Stimulated activated CD8-positive, alpha-beta memory T cell treated with anti-CD3 and anti-CD28 coated beads, Interleukin-15, amount 100 ng/mL, for 4 hours (primary cell): ENCODE data around the gene SEMA3C.

Source experiments
- DNase-seq, 2 donors: peaks; one replicate each; pipeline ENCODE4 v3.0.0-alpha.2; 2020; ENCODE audit warnings: low read depth in 2 of 2

SEMA3C gene

GRCh38 chr7:80851896-80852476 lies 66.9 kb downstream of the SEMA3C start:
- no peak for DNase-seq

DNA sequence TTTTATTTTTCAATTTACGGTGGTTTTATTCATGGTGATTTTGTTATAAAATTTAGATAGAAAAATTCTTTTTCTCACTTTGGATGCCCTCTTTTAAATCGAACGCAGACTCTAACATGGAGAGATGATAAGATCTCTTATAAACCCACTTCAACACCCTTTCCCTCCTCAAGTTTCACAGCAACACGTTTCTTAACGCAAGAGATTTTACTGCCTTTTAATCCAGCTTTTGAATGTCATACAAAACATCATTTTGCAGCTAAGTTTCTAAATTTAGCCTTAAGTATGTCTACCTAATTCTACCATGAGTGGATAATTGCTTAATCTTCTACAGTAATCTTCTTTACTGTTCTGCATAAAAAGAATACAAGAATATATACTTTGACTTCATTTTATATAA lies 70.0 kb downstream of the SEMA3C start:
- DNase-seq, result no peak

GRCh38 chr7:80847895-80848294 lies 71.0 kb downstream of the SEMA3C start:
- no peak for DNase-seq

DNA sequence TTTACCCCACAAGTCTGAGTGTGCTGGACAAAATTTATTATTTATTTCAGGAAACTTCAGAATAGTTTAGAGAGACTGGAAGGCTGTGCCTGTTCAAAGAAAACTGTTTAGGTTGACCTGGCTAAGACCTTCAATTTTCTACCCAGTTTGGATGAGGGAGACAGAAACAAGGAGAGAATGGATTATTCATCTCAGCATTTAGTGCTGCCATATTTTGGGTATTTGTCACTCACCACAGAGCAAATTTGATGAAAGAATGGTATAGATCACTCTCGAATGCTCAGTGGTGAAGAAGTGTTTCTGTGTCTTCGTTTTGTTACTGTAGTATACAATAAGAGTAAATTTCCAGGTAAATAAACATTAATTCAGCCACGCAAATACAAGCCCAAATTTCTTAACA lies 71.8 kb downstream of the SEMA3C start:
- DNase-seq, result no peak

DNA sequence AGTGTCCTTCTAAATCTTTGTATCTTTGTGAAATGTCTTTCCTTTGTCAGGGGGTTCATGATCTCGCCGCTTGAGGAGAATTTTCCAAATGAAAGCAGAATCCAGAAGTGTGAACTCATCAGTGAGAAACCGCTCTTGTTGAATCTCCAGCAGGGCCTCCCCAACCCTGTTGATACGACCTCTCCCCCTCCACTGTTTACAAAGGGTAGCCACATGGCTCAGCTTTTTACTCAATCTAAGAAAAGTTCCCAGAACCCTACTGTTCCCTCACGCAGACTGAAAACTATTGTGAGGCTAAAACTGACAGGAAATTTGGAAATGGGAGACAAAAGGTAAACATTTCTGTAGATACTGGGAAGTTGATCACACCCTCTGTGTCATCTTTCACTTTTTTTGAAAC lies 73.9 kb downstream of the SEMA3C start:
- no peak for DNase-seq

GRCh38 chr7:80843018-80843677 lies 75.7 kb downstream of the SEMA3C start:
- DNase-seq, result no peak

GRCh38 chr7:80842022-80842790 lies 76.6 kb downstream of the SEMA3C start:
- DNase-seq, result no peak

DNA sequence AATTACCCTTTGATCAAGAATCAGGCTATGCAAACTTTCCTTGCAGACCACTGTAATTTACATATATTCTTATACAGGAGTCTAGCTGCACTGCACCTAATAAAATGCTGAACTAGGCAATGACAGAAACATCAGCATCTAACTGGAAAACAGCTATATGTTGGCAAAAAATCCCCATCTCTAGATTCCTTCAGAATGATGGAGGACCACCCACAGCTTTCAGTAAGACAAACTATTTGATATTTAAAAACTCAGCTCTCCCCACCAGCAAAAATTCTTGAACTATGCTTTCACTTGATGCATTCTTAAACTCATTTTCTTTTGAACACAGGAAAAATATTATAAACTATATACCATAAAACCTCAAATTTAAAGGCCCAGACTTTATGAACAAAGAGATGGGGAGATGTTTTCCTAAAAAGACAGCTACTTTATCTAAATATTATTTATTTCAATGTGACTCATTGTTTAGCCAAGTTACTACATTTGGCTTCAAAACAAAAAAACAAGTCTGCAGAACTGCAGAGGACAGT lies 77.4 kb downstream of the SEMA3C start:
- no peak for DNase-seq

GRCh38 chr7:80840681-80841080 lies 78.2 kb downstream of the SEMA3C start:
- DNase-seq, result no peak

GRCh38 chr7:80839855-80840254 lies 79.0 kb downstream of the SEMA3C start:
- no peak for DNase-seq

DNA sequence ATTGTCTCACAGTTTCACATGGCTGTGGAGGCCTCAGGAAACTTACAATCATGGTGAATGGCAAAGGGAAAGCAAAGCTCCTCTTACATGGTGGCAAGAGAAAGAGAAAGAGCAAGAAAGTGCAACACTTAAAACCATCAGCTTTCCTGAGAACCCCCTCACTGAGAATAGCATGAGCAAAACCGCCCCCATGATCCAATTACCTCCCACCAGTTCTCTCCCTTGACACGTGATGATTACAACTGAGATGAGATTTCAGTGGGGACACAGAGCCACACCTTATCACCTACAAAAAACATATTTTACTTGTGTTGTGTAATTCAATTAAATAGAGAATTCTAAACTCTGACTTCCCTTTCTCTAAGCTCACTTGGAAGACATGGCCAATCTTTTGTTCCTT lies 80.2 kb downstream of the SEMA3C start:
- DNase-seq, result no peak

GRCh38 chr7:80837345-80837744 lies 81.5 kb downstream of the SEMA3C start:
- DNase-seq, result no peak

GRCh38 chr7:80835251-80835650 lies 83.6 kb downstream of the SEMA3C start:
- no peak for DNase-seq

- no peak for DNase-seq
These were observed 85.3 kb downstream of the SEMA3C start for GRCh38 chr7:80833289-80834268.

DNA sequence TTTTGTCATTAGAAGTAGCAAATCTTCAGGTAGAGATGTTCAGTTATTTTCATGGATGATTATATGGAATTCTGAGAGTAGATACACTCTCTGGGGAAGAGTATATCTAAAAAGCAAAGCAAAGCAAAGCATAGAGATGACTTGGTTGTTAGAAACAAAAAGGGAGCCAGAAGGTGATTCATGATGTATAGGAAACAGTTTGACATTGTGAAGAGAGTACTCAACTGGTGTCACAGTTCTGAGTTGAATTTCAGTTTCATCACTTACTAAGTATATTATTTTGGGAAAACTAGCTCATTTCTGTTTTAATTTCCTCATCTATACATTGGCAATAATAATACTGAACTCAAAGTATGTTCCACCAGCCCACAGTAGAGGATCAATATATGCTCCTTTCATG lies 86.8 kb downstream of the SEMA3C start:
- DNase-seq, result no peak

GRCh38 chr7:80830584-80831285 lies 88.1 kb downstream of the SEMA3C start:
- DNase-seq, result no peak

GRCh38 chr7:80830010-80830409 lies 88.8 kb downstream of the SEMA3C start:
- no peak for DNase-seq

- no peak for DNase-seq
These were observed 89.3 kb downstream of the SEMA3C start for GRCh38 chr7:80829527-80829926.

GRCh38 chr7:80827239-80827633 lies 91.6 kb downstream of the SEMA3C start:
- no peak for DNase-seq

GRCh38 chr7:80826520-80827238 lies 92.2 kb downstream of the SEMA3C start:
- no peak for DNase-seq
